ENCODE measurements around the gene ALG11.

ALG11 gene

DNA sequence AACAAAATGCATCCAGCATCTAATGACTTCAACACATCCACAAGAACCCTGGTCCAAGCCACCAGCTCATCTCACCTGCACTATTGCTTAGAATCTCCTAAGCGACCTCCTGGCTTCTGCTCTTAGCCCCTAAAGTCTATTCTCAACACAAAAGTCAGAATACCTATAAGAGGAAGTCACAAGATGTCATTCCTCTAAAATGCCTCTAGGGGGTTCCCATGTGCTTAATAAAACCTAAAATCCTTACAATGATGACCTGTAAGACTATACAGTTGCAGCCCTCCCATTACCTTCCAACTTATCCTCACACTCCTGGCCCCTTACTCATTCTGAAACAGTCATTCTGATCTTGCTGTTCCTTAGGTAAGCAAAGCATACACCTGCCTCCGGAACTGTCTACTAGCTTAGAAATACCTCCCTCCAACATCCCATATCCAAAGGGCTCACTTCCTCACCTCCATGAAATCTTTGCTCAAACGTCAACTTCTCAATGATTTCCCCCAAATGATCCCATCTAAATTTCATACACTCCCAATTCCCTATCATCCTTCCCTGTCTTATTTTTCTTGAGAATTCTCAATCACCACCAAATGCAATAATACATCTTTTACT is 11.0 kb upstream of the ALG11 start:
- Histone ChIP-seq H3K27ac (replicated peaks; ENCODE audit: low read length) (no peak overlapping the region), H3K14ac (ENCODE audit: low read length) (no peak overlapping the region), H2AFZ (ENCODE audit: low read length) (no peak overlapping the region), H3K4ac (ENCODE audit: low read length) (no peak overlapping the region), H3K4me3 (ENCODE audit: low read length in 2 of 2) (no peak overlapping the region), H2BK12ac (ENCODE audit: low read length) (no peak overlapping the region), H2BK120ac (ENCODE audit: low read depth, low read length) (no peak overlapping the region), H3K79me1 (ENCODE audit: low read depth, low read length) (peaks cover 2% of the 10 kb centered on the region), H3K36me3 (replicated peaks in 1 of 2; ENCODE audit: control insufficient read depth in 2 of 2, insufficient read depth in 2 of 2, low read length in 2 of 2) (no peaks in the 10 kb centered on the region), H2BK5ac (ENCODE audit: low read length) (no peak overlapping the region), H2BK15ac (ENCODE audit: low read length) (no peak overlapping the region), H3K23ac (ENCODE audit: low read depth, low read length, poor library complexity) (no peak overlapping the region), H3K9ac (ENCODE audit: low read depth, low read length, poor library complexity) (no peak overlapping the region), H4K91ac (ENCODE audit: low read depth, low read length, poor library complexity) (no peak overlapping the region), H2AK5ac (ENCODE audit: low read depth, low read length) (no peak overlapping the region), H4K8ac (ENCODE audit: low read depth, low read length) (no peak overlapping the region), H3K27me3 (ENCODE audit: control insufficient read depth in 3 of 3, insufficient read depth in 3 of 3, low read depth in 1 of 3, low read length in 3 of 3) (peaks cover 0 to 16% (median 0%) of the 10 kb centered on the region in 3 experiments), H3K18ac (ENCODE audit: low read length) (no peak overlapping the region), H3K9me3 (replicated peaks in 1 of 2; ENCODE audit: control insufficient read depth in 2 of 2, insufficient read depth in 1 of 2, low read depth in 1 of 2, low read length in 2 of 2) (no peaks in the 10 kb centered on the region), H3K4me2 (ENCODE audit: insufficient read depth, low read length, poor library complexity, severe bottlenecking) (no peak overlapping the region), H3K4me1 (ENCODE audit: control insufficient read depth in 2 of 2, insufficient read depth in 1 of 2, low read depth in 1 of 2, low read length in 2 of 2) (peaks cover 4 to 19% of the 10 kb centered on the region in 2 donors)
- no peak for DNase-seq (ENCODE audit: low spot score)
- WGBS, 2 donors (ENCODE audit: extremely low coverage in 2 of 2, insufficient read length in 2 of 2, insufficient replicate concordance in 1 of 2) = 100% methylated on average over 1 of the region's 3 CpGs; no CpG with 5 or more reads in 1 of the 2 donors

DNA sequence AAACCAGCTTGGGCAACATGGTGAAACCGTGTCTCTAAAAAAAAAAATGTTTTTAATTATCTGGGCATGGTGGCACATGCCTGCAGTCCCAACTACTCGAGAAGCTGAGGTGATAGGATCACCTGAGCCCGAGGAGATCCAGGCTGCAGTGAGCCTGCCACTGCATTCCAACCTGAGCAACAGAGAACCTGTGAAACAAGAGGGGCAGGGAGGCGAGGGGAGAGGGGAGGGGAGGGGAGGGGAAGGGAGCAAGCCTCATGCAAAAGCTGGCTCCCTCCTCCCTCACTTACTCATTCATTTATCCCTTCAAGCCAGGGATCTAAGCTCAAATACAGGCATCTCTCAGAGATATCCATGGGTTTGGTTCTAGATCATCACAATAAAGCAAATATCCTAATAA is 9.8 kb upstream of the ALG11 start:
- Histone ChIP-seq H3K9me3 (replicated peaks in 1 of 2; ENCODE audit: control insufficient read depth in 2 of 2, insufficient read depth in 1 of 2, low read depth in 1 of 2, low read length in 2 of 2) (no peaks in the 10 kb centered on the region), H2BK5ac (ENCODE audit: low read length) (no peak overlapping the region), H3K4ac (ENCODE audit: low read length) (no peak overlapping the region), H2BK120ac (ENCODE audit: low read depth, low read length) (no peak overlapping the region), H2BK12ac (ENCODE audit: low read length) (no peak overlapping the region), H2AK5ac (ENCODE audit: low read depth, low read length) (no peak overlapping the region), H3K18ac (ENCODE audit: low read length) (no peak overlapping the region), H2BK15ac (ENCODE audit: low read length) (no peak overlapping the region), H3K9ac (ENCODE audit: low read depth, low read length, poor library complexity) (no peak overlapping the region), H3K36me3 (replicated peaks in 1 of 2; ENCODE audit: control insufficient read depth in 2 of 2, insufficient read depth in 2 of 2, low read length in 2 of 2) (no peaks in the 10 kb centered on the region), H2AFZ (ENCODE audit: low read length) (no peak overlapping the region), H3K4me1 (ENCODE audit: control insufficient read depth in 2 of 2, insufficient read depth in 1 of 2, low read depth in 1 of 2, low read length in 2 of 2) (peaks cover 4 to 15% of the 10 kb centered on the region in 2 donors), H3K27ac (replicated peaks; ENCODE audit: low read length) (no peak overlapping the region), H3K79me1 (ENCODE audit: low read depth, low read length) (no peaks in the 10 kb centered on the region), H3K23ac (ENCODE audit: low read depth, low read length, poor library complexity) (no peak overlapping the region), H4K91ac (ENCODE audit: low read depth, low read length, poor library complexity) (no peak overlapping the region), H3K27me3 (ENCODE audit: control insufficient read depth in 3 of 3, insufficient read depth in 3 of 3, low read depth in 1 of 3, low read length in 3 of 3) (peaks cover 0 to 26% (median 0%) of the 10 kb centered on the region in 3 experiments), H4K8ac (ENCODE audit: low read depth, low read length) (no peak overlapping the region), H3K14ac (ENCODE audit: low read length) (no peak overlapping the region), H3K4me3 (ENCODE audit: low read length in 2 of 2) (no peak overlapping the region), H3K4me2 (ENCODE audit: insufficient read depth, low read length, poor library complexity, severe bottlenecking) (no peak overlapping the region)
- WGBS, 2 donors (ENCODE audit: extremely low coverage in 2 of 2, insufficient read length in 2 of 2, insufficient replicate concordance in 1 of 2) = no CpG with 5 or more reads among the region's 4 CpGs
- no peak for DNase-seq (ENCODE audit: low spot score)

DNA sequence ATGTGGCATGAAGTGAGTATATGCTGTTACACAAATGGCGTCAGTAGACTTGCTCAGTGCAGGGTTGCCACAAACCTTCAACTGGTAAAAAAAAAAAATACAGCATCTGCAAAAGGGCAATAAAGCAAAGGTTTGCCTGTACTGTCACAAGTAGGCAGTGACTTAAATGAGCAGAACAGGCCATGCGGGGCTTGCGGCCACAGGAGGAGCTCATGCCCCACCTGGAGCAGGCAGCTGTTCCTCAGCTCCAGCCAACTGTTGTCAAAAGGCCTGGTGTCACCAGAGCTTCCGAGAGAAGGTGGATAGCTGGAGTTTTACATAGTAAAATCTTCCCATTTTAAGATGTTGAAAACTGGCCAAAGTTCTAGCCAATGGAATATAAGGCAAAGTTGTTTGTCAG is 8.7 kb upstream of the ALG11 start:
- Histone ChIP-seq H3K9me3 (replicated peaks in 1 of 2; ENCODE audit: control insufficient read depth in 2 of 2, insufficient read depth in 1 of 2, low read depth in 1 of 2, low read length in 2 of 2) (no peaks in the 10 kb centered on the region), H4K91ac (ENCODE audit: low read depth, low read length, poor library complexity) (no peak overlapping the region), H3K27me3 (ENCODE audit: control insufficient read depth in 3 of 3, insufficient read depth in 3 of 3, low read depth in 1 of 3, low read length in 3 of 3) (peaks cover 0 to 33% (median 0%) of the 10 kb centered on the region in 3 experiments), H2BK5ac (ENCODE audit: low read length) (no peak overlapping the region), H3K4me2 (ENCODE audit: insufficient read depth, low read length, poor library complexity, severe bottlenecking) (no peak overlapping the region), H2AFZ (ENCODE audit: low read length) (no peak overlapping the region), H2AK5ac (ENCODE audit: low read depth, low read length) (no peak overlapping the region), H3K18ac (ENCODE audit: low read length) (no peak overlapping the region), H3K23ac (ENCODE audit: low read depth, low read length, poor library complexity) (no peak overlapping the region), H4K8ac (ENCODE audit: low read depth, low read length) (no peak overlapping the region), H3K9ac (ENCODE audit: low read depth, low read length, poor library complexity) (no peak overlapping the region), H2BK15ac (ENCODE audit: low read length) (no peak overlapping the region), H3K36me3 (replicated peaks in 1 of 2; ENCODE audit: control insufficient read depth in 2 of 2, insufficient read depth in 2 of 2, low read length in 2 of 2) (no peaks in the 10 kb centered on the region), H3K27ac (replicated peaks; ENCODE audit: low read length) (no peak overlapping the region), H2BK12ac (ENCODE audit: low read length) (no peak overlapping the region), H3K4me1 (ENCODE audit: control insufficient read depth in 2 of 2, insufficient read depth in 1 of 2, low read depth in 1 of 2, low read length in 2 of 2) (peaks cover 4 to 10% of the 10 kb centered on the region in 2 donors), H3K4ac (ENCODE audit: low read length) (no peak overlapping the region), H3K79me1 (ENCODE audit: low read depth, low read length) (no peaks in the 10 kb centered on the region), H2BK120ac (ENCODE audit: low read depth, low read length) (no peak overlapping the region), H3K14ac (ENCODE audit: low read length) (no peak overlapping the region), H3K4me3 (ENCODE audit: low read length in 2 of 2) (no peak overlapping the region)
- no peak for DNase-seq (ENCODE audit: low spot score)
- no CpG with 5 or more reads among the region's 4 CpGs for WGBS, 2 donors (ENCODE audit: extremely low coverage in 2 of 2, insufficient read length in 2 of 2, insufficient replicate concordance in 1 of 2)

DNA sequence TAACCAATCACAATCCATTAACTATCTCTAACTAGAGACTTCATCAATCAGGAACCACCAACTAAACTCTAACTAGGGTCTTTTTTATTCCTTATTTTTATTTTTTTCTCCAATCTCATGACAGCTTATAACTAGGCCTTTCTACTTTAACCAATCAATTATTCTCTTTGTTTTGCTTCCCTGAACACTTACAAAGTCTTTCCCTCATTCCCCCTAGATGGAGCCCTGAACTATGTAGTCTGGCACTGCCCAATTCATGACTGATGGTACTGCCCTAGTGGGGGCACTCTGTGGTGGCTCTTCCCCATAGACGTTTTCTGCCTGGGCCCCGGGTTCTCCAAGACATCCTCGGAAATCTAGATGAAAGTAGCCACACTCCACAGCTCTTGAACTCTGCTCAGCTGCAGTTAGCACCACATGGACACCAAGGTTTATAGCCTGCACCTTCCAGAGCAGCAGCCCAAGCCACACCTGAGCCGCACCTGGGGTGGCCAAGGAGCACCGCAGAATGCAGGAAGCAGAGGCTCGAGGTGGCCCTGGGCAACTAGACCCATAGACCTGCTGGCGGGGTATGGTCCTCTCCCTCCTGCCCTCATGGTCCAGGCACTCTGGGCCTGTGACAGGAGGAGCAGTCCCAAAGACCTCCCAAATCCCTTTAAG is 7.6 kb upstream of the ALG11 start:
- Histone ChIP-seq H3K4ac (ENCODE audit: low read length) (no peak overlapping the region), H3K18ac (ENCODE audit: low read length) (no peak overlapping the region), H2AFZ (ENCODE audit: low read length) (no peak overlapping the region), H3K27ac (replicated peaks; ENCODE audit: low read length) (no peak overlapping the region), H3K23ac (ENCODE audit: low read depth, low read length, poor library complexity) (peak overlapping the region; percentile 34), H3K9ac (ENCODE audit: low read depth, low read length, poor library complexity) (no peak overlapping the region), H3K4me2 (ENCODE audit: insufficient read depth, low read length, poor library complexity, severe bottlenecking) (no peak overlapping the region), H3K27me3 (ENCODE audit: control insufficient read depth in 3 of 3, insufficient read depth in 3 of 3, low read depth in 1 of 3, low read length in 3 of 3) (peaks cover 0 to 42% (median 0%) of the 10 kb centered on the region in 3 experiments), H2BK5ac (ENCODE audit: low read length) (no peak overlapping the region), H2BK12ac (ENCODE audit: low read length) (no peak overlapping the region), H3K9me3 (replicated peaks in 1 of 2; ENCODE audit: control insufficient read depth in 2 of 2, insufficient read depth in 1 of 2, low read depth in 1 of 2, low read length in 2 of 2) (no peaks in the 10 kb centered on the region), H3K36me3 (replicated peaks in 1 of 2; ENCODE audit: control insufficient read depth in 2 of 2, insufficient read depth in 2 of 2, low read length in 2 of 2) (no peaks in the 10 kb centered on the region), H3K4me3 (ENCODE audit: low read length in 2 of 2) (no peak overlapping the region), H2BK120ac (ENCODE audit: low read depth, low read length) (no peak overlapping the region), H2AK5ac (ENCODE audit: low read depth, low read length) (no peak overlapping the region), H3K14ac (ENCODE audit: low read length) (no peak overlapping the region), H3K79me1 (ENCODE audit: low read depth, low read length) (no peaks in the 10 kb centered on the region), H3K4me1 (ENCODE audit: control insufficient read depth in 2 of 2, insufficient read depth in 1 of 2, low read depth in 1 of 2, low read length in 2 of 2) (peaks cover 0 to 2% of the 10 kb centered on the region in 2 donors), H4K91ac (ENCODE audit: low read depth, low read length, poor library complexity) (no peak overlapping the region), H2BK15ac (ENCODE audit: low read length) (no peak overlapping the region), H4K8ac (ENCODE audit: low read depth, low read length) (no peak overlapping the region)
- no peak for DNase-seq (ENCODE audit: low spot score)
- no CpG with 5 or more reads among the region's 7 CpGs for WGBS, 2 donors (ENCODE audit: extremely low coverage in 2 of 2, insufficient read length in 2 of 2, insufficient replicate concordance in 1 of 2)

Data from neuronal stem cell (in vitro differentiated cells).